22Rv1 (cell line): ENCODE measurements around the gene ZNHIT6.

Source experiments
- ZFX ChIP-seq: fragments of 450-650 bp; IDR thresholded peaks from 2 replicates; pipeline ENCODE4 v1.6.1; 2017; ENCODE audit warnings: antibody characterized with exemption, borderline replicate concordance
- TF ChIP-seq, protein P1 (sequence below): fragments of 450-650 bp; IDR thresholded peaks from 2 replicates; pipeline ENCODE4 v1.5.1; 2017; ENCODE audit warnings: mild to moderate bottlenecking

DNA sequence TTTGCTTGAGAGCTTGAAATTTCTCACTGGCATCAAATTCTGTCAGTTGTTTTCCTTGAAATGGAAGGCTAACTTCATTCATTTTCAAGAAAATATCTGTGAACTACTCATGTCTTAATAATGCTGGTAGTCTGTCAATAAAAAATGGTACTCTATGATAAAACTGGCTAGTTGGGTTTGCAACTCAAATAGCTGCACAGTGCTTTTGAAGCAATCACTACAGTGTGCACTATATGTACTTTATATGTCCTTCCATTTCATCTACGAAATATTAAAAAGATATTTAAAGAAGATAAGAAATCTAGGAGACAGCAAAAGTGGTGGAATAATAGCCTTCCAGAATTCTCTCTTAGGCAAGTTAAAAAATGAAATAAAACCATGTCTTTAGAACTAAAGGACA lies 39.9 kb upstream of the ZNHIT6 start:
- TF ChIP-seq, protein P1, sequence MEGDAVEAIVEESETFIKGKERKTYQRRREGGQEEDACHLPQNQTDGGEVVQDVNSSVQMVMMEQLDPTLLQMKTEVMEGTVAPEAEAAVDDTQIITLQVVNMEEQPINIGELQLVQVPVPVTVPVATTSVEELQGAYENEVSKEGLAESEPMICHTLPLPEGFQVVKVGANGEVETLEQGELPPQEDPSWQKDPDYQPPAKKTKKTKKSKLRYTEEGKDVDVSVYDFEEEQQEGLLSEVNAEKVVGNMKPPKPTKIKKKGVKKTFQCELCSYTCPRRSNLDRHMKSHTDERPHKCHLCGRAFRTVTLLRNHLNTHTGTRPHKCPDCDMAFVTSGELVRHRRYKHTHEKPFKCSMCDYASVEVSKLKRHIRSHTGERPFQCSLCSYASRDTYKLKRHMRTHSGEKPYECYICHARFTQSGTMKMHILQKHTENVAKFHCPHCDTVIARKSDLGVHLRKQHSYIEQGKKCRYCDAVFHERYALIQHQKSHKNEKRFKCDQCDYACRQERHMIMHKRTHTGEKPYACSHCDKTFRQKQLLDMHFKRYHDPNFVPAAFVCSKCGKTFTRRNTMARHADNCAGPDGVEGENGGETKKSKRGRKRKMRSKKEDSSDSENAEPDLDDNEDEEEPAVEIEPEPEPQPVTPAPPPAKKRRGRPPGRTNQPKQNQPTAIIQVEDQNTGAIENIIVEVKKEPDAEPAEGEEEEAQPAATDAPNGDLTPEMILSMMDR, result no peak
- no peak for TF ChIP-seq ZFX
